Suprapubic skin (tissue), 4 donors: ENCODE results near the gene ZFP64.

ENCODE experiments used
- EP300 ChIP-seq: sonication (generic); formaldehyde crosslinking; IDR thresholded peaks from one replicate; pipeline ENCODE4 v1.6.1; 2017; ENCODE audit warnings: antibody characterized with exemption
- POLR2A ChIP-seq, 2 donors: fragments of 450-650 bp; IDR thresholded peaks; one replicate each; pipeline ENCODE4 v1.6.1; 2017; ENCODE audit warnings: antibody characterized with exemption in 2 of 2, mild to moderate bottlenecking in 2 of 2, moderate library complexity in 2 of 2
- POLR2AphosphoS5 ChIP-seq, 3 donors: sonication (generic); formaldehyde crosslinking; IDR thresholded peaks; one replicate each; pipeline ENCODE4 v1.6.1; 2017; ENCODE audit warnings: antibody characterized with exemption in 3 of 3
- TF ChIP-seq, protein P1 (sequence below), 2 donors: fragments of 200-600 bp in 1 of 2; fragments of 450-650 bp in 1 of 2; sonication (generic) in 1 of 2; IDR thresholded peaks; one replicate each; pipeline ENCODE4 v1.5.1; 2016 to 2019; ENCODE audit warnings: antibody characterized with exemption in 2 of 2, mild to moderate bottlenecking in 1 of 2, moderate library complexity in 1 of 2

DNA sequence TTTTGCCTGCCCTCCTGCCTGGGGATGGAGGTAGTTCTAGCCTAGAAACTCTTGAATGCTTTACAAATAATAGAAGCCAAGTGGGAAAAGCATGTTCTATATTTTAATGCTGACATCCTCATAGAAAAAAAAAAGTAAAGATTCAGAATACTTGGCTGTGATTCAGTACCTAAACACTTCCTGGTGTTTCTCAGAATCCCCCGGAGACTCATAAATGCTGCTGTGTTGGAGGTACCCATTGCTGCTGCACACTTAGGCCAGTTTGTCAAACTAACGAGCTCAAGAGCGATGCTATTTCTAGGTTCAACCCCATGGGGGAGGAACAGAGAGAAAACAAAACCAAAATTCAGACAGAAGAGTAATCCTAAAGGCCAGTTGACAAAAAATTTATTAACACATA, 38.8 kb upstream of the ZFP64 start:
- TF ChIP-seq, protein P1, sequence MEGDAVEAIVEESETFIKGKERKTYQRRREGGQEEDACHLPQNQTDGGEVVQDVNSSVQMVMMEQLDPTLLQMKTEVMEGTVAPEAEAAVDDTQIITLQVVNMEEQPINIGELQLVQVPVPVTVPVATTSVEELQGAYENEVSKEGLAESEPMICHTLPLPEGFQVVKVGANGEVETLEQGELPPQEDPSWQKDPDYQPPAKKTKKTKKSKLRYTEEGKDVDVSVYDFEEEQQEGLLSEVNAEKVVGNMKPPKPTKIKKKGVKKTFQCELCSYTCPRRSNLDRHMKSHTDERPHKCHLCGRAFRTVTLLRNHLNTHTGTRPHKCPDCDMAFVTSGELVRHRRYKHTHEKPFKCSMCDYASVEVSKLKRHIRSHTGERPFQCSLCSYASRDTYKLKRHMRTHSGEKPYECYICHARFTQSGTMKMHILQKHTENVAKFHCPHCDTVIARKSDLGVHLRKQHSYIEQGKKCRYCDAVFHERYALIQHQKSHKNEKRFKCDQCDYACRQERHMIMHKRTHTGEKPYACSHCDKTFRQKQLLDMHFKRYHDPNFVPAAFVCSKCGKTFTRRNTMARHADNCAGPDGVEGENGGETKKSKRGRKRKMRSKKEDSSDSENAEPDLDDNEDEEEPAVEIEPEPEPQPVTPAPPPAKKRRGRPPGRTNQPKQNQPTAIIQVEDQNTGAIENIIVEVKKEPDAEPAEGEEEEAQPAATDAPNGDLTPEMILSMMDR (IDR thresholded peaks at IDR 0.05), result no peak
- TF ChIP-seq POLR2AphosphoS5 (IDR thresholded peaks at IDR 0.05) (no peak), EP300 (no peak), POLR2A (IDR thresholded peaks at IDR 0.05) (no peak)
